ENCODE data around the gene RXRA.

DNA sequence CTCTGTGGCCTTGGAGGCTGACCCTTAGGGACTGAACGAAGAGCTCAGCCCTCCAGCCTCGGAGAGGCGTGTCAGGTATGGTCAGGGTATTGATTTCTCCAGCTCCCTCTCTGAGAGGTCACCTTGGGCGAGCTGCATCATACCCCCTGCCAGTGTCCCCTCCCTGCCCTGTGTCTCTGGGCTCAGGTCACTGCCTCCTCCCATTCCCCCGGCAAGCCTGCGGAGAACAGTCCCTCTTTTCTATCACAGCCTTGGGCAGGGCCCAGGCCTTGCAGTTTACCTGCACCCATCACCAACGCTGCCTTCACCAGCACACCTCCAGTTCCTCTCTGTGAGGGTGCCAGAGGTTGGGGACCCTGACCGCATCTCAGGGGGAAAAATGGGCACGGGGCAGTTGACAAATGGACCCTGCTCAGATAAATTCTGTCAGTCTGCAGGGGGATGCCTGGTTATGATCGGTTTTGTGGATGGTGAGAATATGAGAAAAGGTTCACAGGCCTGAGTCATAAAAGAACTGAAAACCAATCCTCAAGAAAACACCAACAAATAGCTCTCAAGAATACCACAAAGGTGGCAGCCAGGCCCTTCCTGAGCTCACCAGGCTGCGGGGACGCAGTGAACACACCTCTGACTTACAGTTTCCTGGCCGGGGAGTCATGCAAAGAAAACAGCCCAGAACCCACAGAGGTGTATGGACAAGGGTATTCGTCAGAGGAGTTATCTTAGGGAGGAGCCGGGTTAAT is 24.7 kb upstream of the RXRA start:
- TF ChIP-seq POLR2AphosphoS5 (IDR thresholded peaks at IDR 0.05), result no peak
- TF ChIP-seq, protein P1, sequence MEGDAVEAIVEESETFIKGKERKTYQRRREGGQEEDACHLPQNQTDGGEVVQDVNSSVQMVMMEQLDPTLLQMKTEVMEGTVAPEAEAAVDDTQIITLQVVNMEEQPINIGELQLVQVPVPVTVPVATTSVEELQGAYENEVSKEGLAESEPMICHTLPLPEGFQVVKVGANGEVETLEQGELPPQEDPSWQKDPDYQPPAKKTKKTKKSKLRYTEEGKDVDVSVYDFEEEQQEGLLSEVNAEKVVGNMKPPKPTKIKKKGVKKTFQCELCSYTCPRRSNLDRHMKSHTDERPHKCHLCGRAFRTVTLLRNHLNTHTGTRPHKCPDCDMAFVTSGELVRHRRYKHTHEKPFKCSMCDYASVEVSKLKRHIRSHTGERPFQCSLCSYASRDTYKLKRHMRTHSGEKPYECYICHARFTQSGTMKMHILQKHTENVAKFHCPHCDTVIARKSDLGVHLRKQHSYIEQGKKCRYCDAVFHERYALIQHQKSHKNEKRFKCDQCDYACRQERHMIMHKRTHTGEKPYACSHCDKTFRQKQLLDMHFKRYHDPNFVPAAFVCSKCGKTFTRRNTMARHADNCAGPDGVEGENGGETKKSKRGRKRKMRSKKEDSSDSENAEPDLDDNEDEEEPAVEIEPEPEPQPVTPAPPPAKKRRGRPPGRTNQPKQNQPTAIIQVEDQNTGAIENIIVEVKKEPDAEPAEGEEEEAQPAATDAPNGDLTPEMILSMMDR (IDR thresholded peaks at IDR 0.05), result no peak

All from transverse colon (tissue), 4 donors.